GM10248 (cell line): ENCODE measurements around the gene AKAP12.
"Not testable (repeated sequence)": the region's sequence is repeated elsewhere in the genome, so short reads cannot be mapped to it uniquely, and the experiment has no call there.

Experiments
- CTCF ChIA-PET: fragments of 300-600 bp; sonication (Branson Sonifier 250); formaldehyde crosslinking; extraction: SDS; loops from one replicate; lab custom pipeline; 2021; ENCODE audit warnings: antibody characterized with exemption; lab: Yijun Ruan, JAX
- POLR2A ChIA-PET: fragments of 350-650 bp; sonication (Branson Sonifier 250); formaldehyde crosslinking; extraction: SDS; loops from one replicate; lab custom pipeline; 2020; ENCODE audit warnings: antibody characterized with exemption; lab: Yijun Ruan, JAX
- DNase-seq: peaks from one replicate; pipeline ENCODE4 v3.0.0; 2012; ENCODE audit errors: extremely low spot score
- CTCF ChIP-seq: IDR thresholded peaks from 2 replicates; pipeline ENCODE4 v1.5.1; 2012; ENCODE audit warnings: mild to moderate bottlenecking, low read depth; ENCODE audit errors: extremely low read depth, missing control alignments, control extremely low read depth

Gene AKAP12

GRCh38 chr6:151350442-151351145, 110.8 kb downstream of the AKAP12 start:
- TF ChIP-seq CTCF = no peak
- POLR2A ChIA-PET = no interaction called here
- CTCF ChIA-PET = interaction anchor here (1.6 to 3.5 kb wide), 3 partner anchors 13 to 26 kb away, joined by 7 to 20 read pairs (median 9); no protein-coding TSS in a partner anchor
- DNase-seq = no peak

DNA sequence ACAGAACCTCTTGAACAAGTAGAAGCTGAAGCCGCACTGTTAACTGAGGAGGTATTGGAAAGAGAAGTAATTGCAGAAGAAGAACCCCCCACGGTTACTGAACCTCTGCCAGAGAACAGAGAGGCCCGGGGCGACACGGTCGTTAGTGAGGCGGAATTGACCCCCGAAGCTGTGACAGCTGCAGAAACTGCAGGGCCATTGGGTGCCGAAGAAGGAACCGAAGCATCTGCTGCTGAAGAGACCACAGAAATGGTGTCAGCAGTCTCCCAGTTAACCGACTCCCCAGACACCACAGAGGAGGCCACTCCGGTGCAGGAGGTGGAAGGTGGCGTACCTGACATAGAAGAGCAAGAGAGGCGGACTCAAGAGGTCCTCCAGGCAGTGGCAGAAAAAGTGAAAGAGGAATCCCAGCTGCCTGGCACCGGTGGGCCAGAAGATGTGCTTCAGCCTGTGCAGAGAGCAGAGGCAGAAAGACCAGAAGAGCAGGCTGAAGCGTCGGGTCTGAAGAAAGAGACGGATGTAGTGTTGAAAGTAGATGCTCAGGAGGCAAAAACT, 111.5 kb downstream of the AKAP12 start:
- POLR2A ChIA-PET = no interaction called here
- TF ChIP-seq CTCF = no peak
- DNase-seq = no peak
- CTCF ChIA-PET = interaction anchor here (2.1 to 3.5 kb wide), 2 partner anchors 16 to 27 kb away, joined by 9 to 20 read pairs; no protein-coding TSS in a partner anchor

DNA sequence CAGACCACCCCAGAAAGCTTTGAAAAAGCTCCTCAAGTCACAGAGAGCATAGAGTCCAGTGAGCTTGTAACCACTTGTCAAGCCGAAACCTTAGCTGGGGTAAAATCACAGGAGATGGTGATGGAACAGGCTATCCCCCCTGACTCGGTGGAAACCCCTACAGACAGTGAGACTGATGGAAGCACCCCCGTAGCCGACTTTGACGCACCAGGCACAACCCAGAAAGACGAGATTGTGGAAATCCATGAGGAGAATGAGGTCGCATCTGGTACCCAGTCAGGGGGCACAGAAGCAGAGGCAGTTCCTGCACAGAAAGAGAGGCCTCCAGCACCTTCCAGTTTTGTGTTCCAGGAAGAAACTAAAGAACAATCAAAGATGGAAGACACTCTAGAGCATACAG, 112.0 kb downstream of the AKAP12 start:
- no peak for TF ChIP-seq CTCF
- POLR2A ChIA-PET = no interaction called here
- no peak for DNase-seq
- CTCF ChIA-PET = interaction anchor here (1.3 to 2.1 kb wide), 3 partner anchors 15 to 27 kb away, joined by 3 to 10 read pairs (median 9); no protein-coding TSS in a partner anchor

GRCh38 chr6:151352410-151353396, 112.9 kb downstream of the AKAP12 start:
- POLR2A ChIA-PET = no interaction called here
- CTCF ChIA-PET = interaction anchor here (0.9 to 1.8 kb wide), 3 partner anchors 14 to 28 kb away, joined by 3 to 10 read pairs (median 3); no protein-coding TSS in a partner anchor
- DNase-seq = no peak
- TF ChIP-seq CTCF = no peak

DNA sequence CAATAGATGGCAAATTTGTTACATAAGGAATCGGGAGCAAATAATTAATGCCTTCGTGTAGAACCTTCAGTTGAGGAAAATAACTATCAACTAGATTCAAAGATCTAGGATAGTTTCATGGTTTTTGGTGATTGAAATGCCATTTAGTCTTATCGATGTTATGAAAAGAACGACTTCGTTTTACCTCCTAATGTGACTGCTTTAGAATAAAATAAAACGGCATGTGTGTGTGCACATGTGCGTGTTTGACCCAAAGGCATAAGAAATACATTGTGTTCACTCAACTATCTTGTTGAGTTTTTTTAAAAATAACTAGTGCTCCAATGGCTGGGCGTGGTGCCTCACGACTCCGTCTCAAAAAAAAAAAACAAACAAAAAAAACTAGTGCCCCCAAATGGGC, 114.0 kb downstream of the AKAP12 start:
- ChIA-PET POLR2A (no interaction called here), CTCF (interaction anchor here (1.1 to 2.4 kb wide), 4 partner anchors 8 to 29 kb away, joined by 3 to 10 read pairs (median 6); no protein-coding TSS in a partner anchor)
- DNase-seq = no peak
- TF ChIP-seq CTCF = no peak

- CTCF ChIA-PET = interaction anchor here (1.5 to 3.0 kb wide), 3 partner anchors 15 to 26 kb away, joined by 4 to 16 read pairs (median 4); no protein-coding TSS in a partner anchor
- DNase-seq, POLR2A ChIA-PET: not testable (repeated sequence)
These were observed 117.2 kb downstream of the AKAP12 start for GRCh38 chr6:151356983-151357382.
